Measurements from ENCODE around the gene AVPI1. TPM values are rescaled to one million over a fixed set of nuclear protein-coding genes. Genes with fewer than 3 reads are reported as not detected.
A peak's percentile ranks its signal among the peaks of the same experiment; 100 is the strongest.
"Not testable (repeated sequence)": the region's sequence is repeated elsewhere in the genome, so short reads cannot be mapped to it uniquely, and the experiment has no call there.

Gene AVPI1
- total RNA-seq, 1 experiment from 2014 or later = 20.0 TPM

- Histone ChIP-seq H3K4me3 (no peak overlapping the region), H3K36me3 (peaks cover 48% of the 10 kb centered on the region), H3K9me3 (no peaks in the 10 kb centered on the region), H3K27me3 (no peaks in the 10 kb centered on the region)
- no peak for DNase-seq
Observed at GRCh38 chr10:97666992-97667391, 20.0 kb downstream of the AVPI1 start.

- Histone ChIP-seq H3K4me3 (no peak overlapping the region), H3K36me3 (peaks cover 46% of the 10 kb centered on the region), H3K9me3 (no peaks in the 10 kb centered on the region), H3K27me3 (no peaks in the 10 kb centered on the region)
- DNase-seq = no peak
Observed at GRCh38 chr10:97664282-97664850, 22.7 kb downstream of the AVPI1 start.

DNA sequence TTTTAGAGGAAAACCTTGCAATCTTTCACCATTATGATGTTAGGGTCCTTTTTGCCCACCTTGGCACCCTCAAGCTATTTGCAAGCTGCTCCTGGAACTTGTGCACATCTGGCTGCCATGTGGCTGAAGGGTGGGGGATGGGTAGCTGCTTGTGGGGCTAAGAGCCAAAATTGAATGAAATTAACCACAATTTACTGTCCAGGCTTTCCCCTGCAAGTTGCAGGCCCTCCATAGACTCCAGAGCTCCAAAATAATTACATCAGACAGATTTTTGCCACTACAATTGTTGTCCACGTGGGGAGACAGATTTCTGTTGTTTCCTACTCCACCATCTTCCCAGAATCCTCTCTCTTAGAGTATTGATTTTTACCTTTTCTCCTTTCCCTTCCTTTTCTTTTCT lies 27.5 kb downstream of the AVPI1 start:
- DNase-seq = no peak
- Histone ChIP-seq H3K4me3 (no peak overlapping the region), H3K27me3 (no peaks in the 10 kb centered on the region), H3K36me3 (peaks cover 51% of the 10 kb centered on the region), H3K9me3 (no peaks in the 10 kb centered on the region)

- peaks cover 53% of the 10 kb centered on the region for H3K36me3 ChIP-seq
- no peak for DNase-seq
- no peaks in the 10 kb centered on the region for H3K9me3 ChIP-seq
- no peaks in the 10 kb centered on the region for H3K27me3 ChIP-seq
- H3K4me3 ChIP-seq = no peak overlapping the region
Observed at GRCh38 chr10:97656777-97657176, 30.3 kb downstream of the AVPI1 start.

DNA sequence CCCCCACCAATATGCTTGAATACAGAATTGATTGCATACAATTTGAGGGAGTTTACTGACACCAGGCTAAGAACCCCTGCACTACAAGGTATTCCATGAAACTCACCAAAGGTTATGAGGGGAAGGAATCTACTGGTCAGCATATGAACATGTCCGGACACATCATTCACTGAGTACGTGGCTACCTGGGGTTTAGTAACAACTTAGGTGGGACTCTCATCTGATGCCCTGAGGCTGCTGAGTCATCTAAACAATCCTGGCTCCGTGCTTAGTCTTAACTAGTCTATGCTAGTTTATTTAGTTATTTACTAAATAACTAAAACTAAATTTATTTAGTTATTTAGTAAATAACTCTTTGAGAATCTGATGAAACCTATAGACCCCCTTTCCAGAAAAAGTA lies 35.3 kb downstream of the AVPI1 start:
- H3K27me3 ChIP-seq = no peaks in the 10 kb centered on the region
- no peak overlapping the region for H3K4me3 ChIP-seq
- H3K9me3 ChIP-seq = no peaks in the 10 kb centered on the region; the same call in 1 of the 2 replicates
- H3K36me3 ChIP-seq = peaks cover 54% of the 10 kb centered on the region
- no peak for DNase-seq

DNA sequence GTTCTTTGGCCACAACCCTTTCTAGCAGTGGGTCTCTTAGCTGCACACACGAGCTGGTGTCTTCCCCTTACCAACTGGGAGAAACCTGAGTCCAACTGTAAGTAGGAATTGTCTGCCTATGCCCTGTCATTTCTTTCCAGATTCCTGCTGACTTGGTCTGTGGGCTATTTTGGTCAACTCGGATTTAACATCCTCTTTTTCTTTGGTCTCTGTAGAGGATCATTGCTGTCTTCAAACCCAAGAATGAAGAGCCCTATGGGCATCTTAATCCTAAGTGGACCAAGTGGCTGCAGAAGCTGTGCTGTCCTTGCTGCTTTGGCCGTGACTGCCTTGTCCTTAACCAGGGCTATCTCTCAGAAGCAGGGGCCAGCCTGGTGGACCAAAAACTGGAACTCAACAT lies 36.3 kb downstream of the AVPI1 start:
- Histone ChIP-seq H3K4me3 (no peak overlapping the region), H3K36me3 (peaks cover 46% of the 10 kb centered on the region), H3K27me3 (no peaks in the 10 kb centered on the region), H3K9me3 (no peaks in the 10 kb centered on the region; the same call in 1 of the 2 replicates)
- DNase-seq = no peak

- H3K27me3 ChIP-seq, H3K4me3 ChIP-seq, H3K9me3 ChIP-seq, DNase-seq: not testable (repeated sequence)
- peaks cover 48% of the 10 kb centered on the region for H3K36me3 ChIP-seq
Observed at GRCh38 chr10:97649405-97649750, 37.7 kb downstream of the AVPI1 start.

- Histone ChIP-seq H3K4me3 (no peak overlapping the region), H3K9me3 (no peaks in the 10 kb centered on the region; the same call in 1 of the 2 replicates), H3K36me3 (peaks cover 52% of the 10 kb centered on the region), H3K27me3 (no peaks in the 10 kb centered on the region)
- peak; percentile 65 for DNase-seq
Observed at GRCh38 chr10:97648562-97649404, 38.3 kb downstream of the AVPI1 start.

DNA sequence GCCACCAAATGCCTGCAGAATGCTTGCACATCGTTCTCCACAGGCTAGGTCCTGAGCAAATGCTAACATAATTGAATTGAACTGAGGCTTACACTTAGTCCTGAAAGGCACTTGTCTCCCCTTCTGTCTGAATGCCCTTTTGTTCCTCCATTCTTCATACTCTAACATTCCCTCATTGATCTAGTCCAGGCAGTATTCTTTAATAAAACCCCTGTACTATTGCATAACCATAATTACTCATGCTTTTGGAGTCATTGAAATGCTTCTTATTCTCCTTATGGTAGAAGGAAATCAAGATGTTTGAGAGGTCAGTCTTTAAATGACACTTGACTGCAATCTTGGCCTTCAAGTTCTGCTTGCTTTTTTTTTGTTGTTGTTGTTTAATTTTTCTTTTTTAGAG lies 39.5 kb downstream of the AVPI1 start:
- H3K36me3 ChIP-seq = peaks cover 50% of the 10 kb centered on the region
- DNase-seq = no peak
- no peaks in the 10 kb centered on the region; the same call in 1 of the 2 replicates for H3K9me3 ChIP-seq
- no peaks in the 10 kb centered on the region for H3K27me3 ChIP-seq
- H3K4me3 ChIP-seq = no peak overlapping the region

- Histone ChIP-seq H3K4me3 (no peak overlapping the region), H3K9me3 (no peaks in the 10 kb centered on the region; the same call in 1 of the 2 replicates), H3K36me3 (peaks cover 29% of the 10 kb centered on the region), H3K27me3 (no peaks in the 10 kb centered on the region)
- DNase-seq = no peak
Observed at GRCh38 chr10:97644936-97645335, 42.1 kb downstream of the AVPI1 start.

- DNase-seq = no peak
- Histone ChIP-seq H3K36me3 (peaks cover 28% of the 10 kb centered on the region), H3K9me3 (no peaks in the 10 kb centered on the region; the same call in 1 of the 2 replicates), H3K4me3 (no peak overlapping the region), H3K27me3 (no peaks in the 10 kb centered on the region)
Observed at GRCh38 chr10:97643441-97643985, 43.5 kb downstream of the AVPI1 start.

DNA sequence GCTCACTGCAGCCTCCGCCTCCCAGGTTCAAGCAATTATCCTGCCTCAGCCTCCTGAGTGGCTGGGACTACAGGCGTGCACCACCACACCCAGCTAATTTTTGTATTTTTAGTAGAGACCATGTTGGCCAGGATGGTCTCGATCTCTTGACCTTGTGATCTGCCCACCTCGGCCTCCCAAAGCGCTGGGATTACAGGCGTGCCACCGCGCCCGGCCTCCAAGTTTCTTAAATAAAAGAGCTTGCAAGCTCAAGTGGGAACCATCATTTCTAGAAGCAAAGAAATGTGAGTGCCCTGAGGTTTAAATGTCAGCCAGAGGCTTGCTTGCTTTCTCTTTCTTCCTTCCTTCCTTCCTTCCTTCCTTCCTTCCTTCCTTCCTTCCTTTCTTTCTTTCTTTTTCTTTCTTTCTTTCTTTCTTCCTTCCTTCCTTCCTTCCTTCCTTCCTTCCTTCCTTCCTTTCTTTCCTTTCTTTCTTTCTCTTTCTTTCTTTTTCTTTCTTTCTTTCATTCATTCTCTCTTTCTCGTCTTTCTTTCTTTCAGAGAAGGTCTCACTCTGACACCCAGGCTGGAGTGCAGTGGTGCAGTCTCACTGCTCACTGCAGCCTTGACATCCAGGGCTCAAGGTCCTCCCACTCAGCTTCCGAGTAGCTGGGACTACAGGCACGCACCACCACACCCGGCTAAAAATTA lies 44.4 kb downstream of the AVPI1 start:
- H3K9me3 ChIP-seq, H3K4me3 ChIP-seq, DNase-seq, H3K27me3 ChIP-seq: not testable (repeated sequence)
- peaks cover 27% of the 10 kb centered on the region for H3K36me3 ChIP-seq

DNA sequence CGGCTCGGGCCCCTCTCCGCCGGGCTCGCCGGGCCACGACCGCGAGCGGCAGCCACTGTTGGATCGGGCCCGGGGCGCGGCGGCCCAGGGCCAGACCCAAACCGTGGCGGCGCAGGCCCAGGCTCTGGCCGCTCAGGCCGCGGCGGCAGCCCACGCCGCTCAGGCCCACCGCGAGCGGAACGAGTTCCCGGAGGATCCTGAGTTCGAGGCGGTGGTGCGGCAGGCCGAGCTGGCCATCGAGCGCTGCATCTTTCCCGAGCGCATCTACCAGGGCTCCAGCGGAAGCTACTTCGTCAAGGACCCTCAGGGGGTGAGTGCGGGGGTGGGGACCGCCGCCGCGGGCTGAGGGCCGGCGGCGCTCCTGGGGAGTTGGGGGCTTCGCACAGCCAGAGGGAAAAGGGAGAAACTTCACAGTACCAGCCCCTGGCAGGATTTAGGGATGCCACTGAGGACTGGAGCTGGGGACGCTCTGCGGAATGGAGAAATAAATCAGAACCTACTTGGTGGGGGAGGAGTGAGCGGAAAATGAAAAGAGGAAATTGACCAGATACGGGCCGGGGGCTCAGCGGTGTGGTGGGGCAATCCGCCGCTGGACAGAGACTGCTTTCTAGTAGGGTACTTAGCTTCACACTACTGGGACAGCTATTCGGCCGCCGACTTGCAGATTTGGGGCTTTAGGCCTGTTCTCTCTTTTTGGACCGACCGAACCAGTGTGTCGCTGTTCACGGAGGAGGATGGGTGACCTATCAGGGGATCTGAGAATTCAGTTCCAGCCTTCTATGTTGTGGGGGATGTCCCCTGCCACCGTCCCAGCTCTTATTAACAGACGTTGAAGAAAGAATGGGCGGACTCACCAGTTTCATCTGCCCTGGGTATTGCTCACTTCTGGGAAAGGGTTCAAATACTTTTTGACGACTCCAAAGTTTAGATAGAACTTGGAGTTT lies 45.9 kb downstream of the AVPI1 start:
- Histone ChIP-seq H3K27me3 (no peaks in the 10 kb centered on the region), H3K36me3 (peaks cover 25% of the 10 kb centered on the region), H3K9me3 (no peaks in the 10 kb centered on the region), H3K4me3 (peak overlapping the region; percentile 83)
- peak; percentile 38 for DNase-seq

DNA sequence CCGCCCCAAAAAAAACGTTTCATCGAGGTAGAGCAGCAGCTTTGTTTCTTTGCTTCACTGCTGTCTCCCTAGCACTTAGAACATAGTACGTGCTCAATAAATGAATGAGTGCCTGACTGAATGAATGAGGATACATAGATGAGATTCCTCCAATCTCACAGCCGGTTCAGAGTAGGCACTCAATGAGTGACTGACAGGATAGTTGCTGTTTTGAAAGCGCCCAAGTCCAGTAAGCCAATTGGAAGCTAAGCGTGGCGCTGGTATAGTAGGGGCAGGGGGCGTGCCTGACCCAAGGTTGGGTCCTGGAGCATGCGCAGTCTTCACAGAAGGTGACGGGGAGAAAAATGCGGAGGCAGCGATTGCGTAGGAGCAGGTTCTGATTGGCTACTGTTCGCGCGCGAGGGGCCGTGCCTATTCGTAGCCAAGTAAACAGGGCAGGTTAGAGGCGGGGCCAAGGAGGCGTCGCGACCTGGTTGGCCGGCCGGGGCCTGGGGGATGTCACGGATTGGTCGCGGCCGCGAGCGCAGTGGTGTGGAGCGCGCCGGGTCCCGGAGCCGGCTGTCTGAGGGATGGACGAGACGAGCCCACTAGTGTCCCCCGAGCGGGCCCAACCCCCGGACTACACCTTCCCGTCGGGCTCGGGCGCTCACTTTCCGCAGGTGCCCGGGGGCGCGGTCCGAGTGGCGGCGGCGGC lies 46.7 kb downstream of the AVPI1 start, which contains the start of gene PI4K2A:
Gene PI4K2A (plus strand): TSS at position 498 of the 694 bp plus-strand sequence. CDS start 72 bp downstream, at position 570.
- peak; percentile 99 for DNase-seq

GRCh38 chr10:97639090-97639489 lies 48.0 kb downstream of the AVPI1 start:
- DNase-seq, H3K4me3 ChIP-seq, H3K27me3 ChIP-seq, H3K9me3 ChIP-seq: not testable (repeated sequence)
- peaks cover 11% of the 10 kb centered on the region for H3K36me3 ChIP-seq

More for the DNA sequence above, 46.7 kb downstream of the AVPI1 start, which contains the start of gene PI4K2A:
- H3K4me3 ChIP-seq = peak within 1 kb of the TSS; percentile 83
- peaks cover 21% of the 10 kb centered on the region for H3K36me3 ChIP-seq
- no peaks in the 10 kb centered on the region for H3K27me3 ChIP-seq
- H3K9me3 ChIP-seq = no peaks in the 10 kb centered on the region

All from MG63 (cell line).